Hematopoietic multipotent progenitor cell treated with erythropoietin and hydrocortisone succinate and interleukin-3 and kit ligand, for 6 days (in vitro differentiated cells): Measurements from ENCODE around the gene ERBB2.
A peak's percentile ranks its signal among the peaks of the same experiment; 100 is the strongest.

Experiments used
- DNase-seq: peaks from one replicate; pipeline ENCODE4 v3.0.0-alpha.2; 2015

The ERBB2 gene

GRCh38 chr17:39666231-39666600 is 33.6 kb upstream of the ERBB2 start:
- DNase-seq, result no peak

GRCh38 chr17:39666601-39667261 is 33.1 kb upstream of the ERBB2 start:
- no peak for DNase-seq

GRCh38 chr17:39667262-39667944 is 32.5 kb upstream of the ERBB2 start:
- DNase-seq, result peak; percentile 91

GRCh38 chr17:39667945-39668924 is 31.6 kb upstream of the ERBB2 start, which contains the start of gene PNMT:
Gene PNMT, plus strand, starts transcription at chr17:39668453. Its CDS starts 23 bp downstream, at chr17:39668476.
- DNase-seq, result peak; percentile 88

- DNase-seq, result no peak
Observed at GRCh38 chr17:39669897-39670735, 29.7 kb upstream of the ERBB2 start.

GRCh38 chr17:39670746-39671145 is 29.1 kb upstream of the ERBB2 start:
- DNase-seq, result no peak

GRCh38 chr17:39671651-39672521 is 28.0 kb upstream of the ERBB2 start:
- DNase-seq, result peak; percentile 73

GRCh38 chr17:39672522-39673334 is 27.1 kb upstream of the ERBB2 start:
- no peak for DNase-seq

- DNase-seq, result no peak
Observed at GRCh38 chr17:39673335-39674081, 26.4 kb upstream of the ERBB2 start.

- no peak for DNase-seq
Observed at GRCh38 chr17:39674179-39674578, 25.7 kb upstream of the ERBB2 start.

- peak; percentile 72 for DNase-seq
Observed at GRCh38 chr17:39674702-39675389, 25.0 kb upstream of the ERBB2 start.

- no peak for DNase-seq
Observed at GRCh38 chr17:39675390-39676082, 24.3 kb upstream of the ERBB2 start.

GRCh38 chr17:39676198-39676819 is 23.6 kb upstream of the ERBB2 start:
- peak; percentile 91 for DNase-seq

GRCh38 chr17:39677072-39677471 is 22.8 kb upstream of the ERBB2 start:
- DNase-seq, result no peak

GRCh38 chr17:39677542-39678339 is 22.1 kb upstream of the ERBB2 start:
- no peak for DNase-seq

GRCh38 chr17:39678340-39679116 is 21.3 kb upstream of the ERBB2 start:
- DNase-seq, result peak; percentile 57
